ENCODE measurements around the gene HEATR5A. TPM values are rescaled to one million over a fixed set of nuclear protein-coding genes. Genes with fewer than 3 reads are reported as not detected.
"Not testable (repeated sequence)": the region's sequence is repeated elsewhere in the genome, so short reads cannot be mapped to it uniquely, and the experiment has no call there.

Gene HEATR5A
- polyA plus RNA-seq, 1 donor (not counting 4 experiments of a cell fraction or from before 2014, with no cell fraction given) = 16.7 TPM

DNA sequence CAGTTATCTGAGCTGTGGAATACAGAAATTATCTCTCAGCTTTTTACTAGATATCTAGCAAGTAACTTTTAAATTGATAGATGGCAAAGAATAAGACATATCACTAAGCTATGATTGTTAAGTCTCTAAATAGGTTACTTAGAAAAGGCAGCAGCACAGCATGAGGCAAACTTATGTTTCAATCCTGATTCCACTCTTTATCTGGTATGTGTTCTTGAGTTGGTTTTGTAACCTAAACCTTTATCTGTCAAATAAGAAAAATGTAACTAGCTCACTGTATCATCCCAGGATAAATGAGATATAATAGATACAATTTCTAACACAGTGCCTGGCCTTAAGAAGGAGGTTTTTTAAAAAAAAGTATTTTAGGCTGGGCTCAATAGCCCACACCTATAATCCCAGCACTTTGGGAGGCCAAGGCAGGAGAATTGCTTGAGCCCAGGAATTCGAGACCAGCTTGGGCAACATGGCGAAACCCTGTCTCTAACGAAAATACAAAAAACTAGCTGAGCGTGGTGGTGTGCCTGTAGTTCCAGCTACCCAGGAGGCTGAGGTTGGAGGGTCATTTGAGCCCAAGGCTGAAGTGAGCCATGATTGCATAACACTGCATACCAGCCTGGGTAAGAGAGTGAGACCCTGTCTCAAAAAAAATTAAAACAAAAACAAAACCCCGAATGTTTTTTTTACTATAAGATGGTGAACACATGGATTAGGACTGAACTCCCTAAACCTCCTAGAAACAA lies 56.8 kb downstream of the HEATR5A start:
- H3K9ac ChIP-seq (ENCODE audit: control insufficient read depth, extremely low read depth, insufficient read depth, low read length) = no peak overlapping the region
- no peak overlapping the region for H2AFZ ChIP-seq (ENCODE audit: control insufficient read depth, low read length)
- dilution Hi-C loops (cut with MboI; ENCODE audit: extremely low pct_ligation_motif_present, low sequenced_read_pairs) = no loop called here
- TF ChIP-seq, protein P1, sequence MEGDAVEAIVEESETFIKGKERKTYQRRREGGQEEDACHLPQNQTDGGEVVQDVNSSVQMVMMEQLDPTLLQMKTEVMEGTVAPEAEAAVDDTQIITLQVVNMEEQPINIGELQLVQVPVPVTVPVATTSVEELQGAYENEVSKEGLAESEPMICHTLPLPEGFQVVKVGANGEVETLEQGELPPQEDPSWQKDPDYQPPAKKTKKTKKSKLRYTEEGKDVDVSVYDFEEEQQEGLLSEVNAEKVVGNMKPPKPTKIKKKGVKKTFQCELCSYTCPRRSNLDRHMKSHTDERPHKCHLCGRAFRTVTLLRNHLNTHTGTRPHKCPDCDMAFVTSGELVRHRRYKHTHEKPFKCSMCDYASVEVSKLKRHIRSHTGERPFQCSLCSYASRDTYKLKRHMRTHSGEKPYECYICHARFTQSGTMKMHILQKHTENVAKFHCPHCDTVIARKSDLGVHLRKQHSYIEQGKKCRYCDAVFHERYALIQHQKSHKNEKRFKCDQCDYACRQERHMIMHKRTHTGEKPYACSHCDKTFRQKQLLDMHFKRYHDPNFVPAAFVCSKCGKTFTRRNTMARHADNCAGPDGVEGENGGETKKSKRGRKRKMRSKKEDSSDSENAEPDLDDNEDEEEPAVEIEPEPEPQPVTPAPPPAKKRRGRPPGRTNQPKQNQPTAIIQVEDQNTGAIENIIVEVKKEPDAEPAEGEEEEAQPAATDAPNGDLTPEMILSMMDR (optimal IDR thresholded peaks at IDR 0.05 in 1 of 3, IDR thresholded peaks at IDR 0.05 in 1 of 3, conservative IDR thresholded peaks at IDR 0.05 in 1 of 3; ENCODE audit: extremely low read depth in 1 of 3, insufficient read depth in 2 of 3, low read length in 3 of 3) = no peak
- TF ChIP-seq EZH2 (IDR thresholded peaks at IDR 0.05; ENCODE audit: low read length) = no peak
- DNase-seq (ENCODE audit: low read depth, low spot score) (no peak), FAIRE-seq (no peak)
- no peaks in the 10 kb centered on the region for H3K9me3 ChIP-seq (ENCODE audit: control insufficient read depth, low read depth, low read length)
- no peak overlapping the region for H3K27ac ChIP-seq (ENCODE audit: control insufficient read depth, insufficient read depth, low read length)
- H3K4me1 ChIP-seq (ENCODE audit: control insufficient read depth, extremely low read depth, insufficient read depth, low read length) = peaks cover 14% of the 10 kb centered on the region
- no peaks in the 10 kb centered on the region for H3K9me1 ChIP-seq (ENCODE audit: control insufficient read depth, extremely low read depth, insufficient read depth, low read length)
- peaks cover 0 to 2% of the 10 kb centered on the region in 2 experiments for H3K36me3 ChIP-seq (ENCODE audit: control insufficient read depth in 2 of 2, extremely low read depth in 1 of 2, insufficient read depth in 2 of 2, low read length in 2 of 2)
- H3K4me2 ChIP-seq (ENCODE audit: control insufficient read depth, extremely low read depth, insufficient read depth, low read depth, low read length) = no peak overlapping the region
- H3K79me2 ChIP-seq (ENCODE audit: control insufficient read depth, insufficient read depth, low read length) = no peaks in the 10 kb centered on the region
- no peak overlapping the region for H3K4me3 ChIP-seq (ENCODE audit: control insufficient read depth in 2 of 3, extremely low read depth in 1 of 3, insufficient read depth in 2 of 3, low read depth in 1 of 3, low read length in 3 of 3)
- H3K27me3 ChIP-seq (ENCODE audit: control insufficient read depth, extremely low read depth, insufficient read depth, low read length) = no peaks in the 10 kb centered on the region
- H4K20me1 ChIP-seq (ENCODE audit: control insufficient read depth, extremely low read depth, insufficient read depth, low read length) = no peaks in the 10 kb centered on the region

DNA sequence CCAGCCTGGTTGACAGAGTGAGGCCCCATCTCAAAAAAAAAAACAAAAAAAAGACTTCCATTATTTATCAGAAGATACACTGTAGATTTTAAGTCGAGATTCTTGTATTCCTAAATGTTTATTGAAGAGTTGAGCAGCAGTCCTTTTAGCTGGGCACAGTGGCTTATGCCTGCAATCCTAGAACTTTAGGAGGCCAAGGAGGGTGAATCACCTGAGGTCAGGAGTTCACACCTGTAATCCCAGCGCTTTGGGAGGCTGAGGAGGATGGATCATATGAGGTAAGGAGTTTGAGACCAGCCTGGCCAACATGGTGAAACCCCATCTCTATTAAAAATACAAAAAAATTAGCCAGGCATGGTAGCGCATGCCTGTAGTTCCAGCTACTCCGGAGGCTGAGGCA lies 57.6 kb downstream of the HEATR5A start:
- Histone ChIP-seq H3K36me3 (ENCODE audit: control insufficient read depth in 2 of 2, extremely low read depth in 1 of 2, insufficient read depth in 2 of 2, low read length in 2 of 2) (no peaks in the 10 kb centered on the region), H3K4me1 (ENCODE audit: control insufficient read depth, extremely low read depth, insufficient read depth, low read length) (peaks cover 14% of the 10 kb centered on the region), H3K9me3 (ENCODE audit: control insufficient read depth, low read depth, low read length) (no peaks in the 10 kb centered on the region), H3K79me2 (ENCODE audit: control insufficient read depth, insufficient read depth, low read length) (no peaks in the 10 kb centered on the region), H3K4me3 (ENCODE audit: control insufficient read depth in 2 of 3, extremely low read depth in 1 of 3, insufficient read depth in 2 of 3, low read depth in 1 of 3, low read length in 3 of 3) (no peak overlapping the region), H3K9ac (ENCODE audit: control insufficient read depth, extremely low read depth, insufficient read depth, low read length) (no peak overlapping the region), H3K9me1 (ENCODE audit: control insufficient read depth, extremely low read depth, insufficient read depth, low read length) (no peaks in the 10 kb centered on the region), H4K20me1 (ENCODE audit: control insufficient read depth, extremely low read depth, insufficient read depth, low read length) (no peaks in the 10 kb centered on the region), H3K27me3 (ENCODE audit: control insufficient read depth, extremely low read depth, insufficient read depth, low read length) (no peaks in the 10 kb centered on the region), H2AFZ (ENCODE audit: control insufficient read depth, low read length) (no peak overlapping the region), H3K4me2 (ENCODE audit: control insufficient read depth, extremely low read depth, insufficient read depth, low read depth, low read length) (no peak overlapping the region), H3K27ac (ENCODE audit: control insufficient read depth, insufficient read depth, low read length) (no peak overlapping the region)
- dilution Hi-C loops (cut with MboI; ENCODE audit: extremely low pct_ligation_motif_present, low sequenced_read_pairs) = no loop called here
- TF ChIP-seq EZH2 (IDR thresholded peaks at IDR 0.05; ENCODE audit: low read length) = no peak
- TF ChIP-seq, protein P1 (optimal IDR thresholded peaks at IDR 0.05 in 1 of 3, IDR thresholded peaks at IDR 0.05 in 1 of 3, conservative IDR thresholded peaks at IDR 0.05 in 1 of 3; ENCODE audit: extremely low read depth in 1 of 3, insufficient read depth in 2 of 3, low read length in 3 of 3) = no peak
- FAIRE-seq (no peak), DNase-seq (ENCODE audit: low read depth, low spot score) (no peak)

DNA sequence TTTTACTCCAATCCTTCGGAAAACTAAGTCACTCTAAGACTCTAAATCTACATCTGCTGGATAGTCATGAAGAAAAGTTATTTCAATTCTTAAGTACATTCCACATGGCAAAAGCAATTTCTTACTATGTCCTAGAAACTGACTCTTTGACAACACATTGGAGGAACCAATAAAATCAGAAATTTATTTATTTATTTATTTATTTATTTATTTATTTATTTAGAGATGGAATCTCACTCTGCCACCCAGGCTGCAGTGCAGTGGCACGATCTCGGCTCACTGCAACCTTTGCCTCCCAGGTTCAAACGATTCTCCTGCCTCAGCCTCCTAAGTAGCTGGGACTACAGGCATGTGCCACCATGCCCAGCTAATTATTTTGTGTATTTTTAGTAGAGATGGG lies 58.6 kb downstream of the HEATR5A start:
- H3K27me3 ChIP-seq (ENCODE audit: control insufficient read depth, extremely low read depth, insufficient read depth, low read length); H3K36me3 ChIP-seq (ENCODE audit: control insufficient read depth in 2 of 2, extremely low read depth in 1 of 2, insufficient read depth in 2 of 2, low read length in 2 of 2); FAIRE-seq; H3K79me2 ChIP-seq (ENCODE audit: control insufficient read depth, insufficient read depth, low read length); DNase-seq (ENCODE audit: low read depth, low spot score); H2AFZ ChIP-seq (ENCODE audit: control insufficient read depth, low read length); H3K4me3 ChIP-seq (ENCODE audit: control insufficient read depth in 2 of 3, extremely low read depth in 1 of 3, insufficient read depth in 2 of 3, low read depth in 1 of 3, low read length in 3 of 3); H3K9ac ChIP-seq (ENCODE audit: control insufficient read depth, extremely low read depth, insufficient read depth, low read length); dilution Hi-C loops (cut with MboI; ENCODE audit: extremely low pct_ligation_motif_present, low sequenced_read_pairs); H3K9me3 ChIP-seq (ENCODE audit: control insufficient read depth, low read depth, low read length); H3K9me1 ChIP-seq (ENCODE audit: control insufficient read depth, extremely low read depth, insufficient read depth, low read length); H4K20me1 ChIP-seq (ENCODE audit: control insufficient read depth, extremely low read depth, insufficient read depth, low read length): not testable (repeated sequence)
- Histone ChIP-seq H3K4me1 (ENCODE audit: control insufficient read depth, extremely low read depth, insufficient read depth, low read length) (peaks cover 14% of the 10 kb centered on the region), H3K27ac (ENCODE audit: control insufficient read depth, insufficient read depth, low read length) (peak overlapping the region; percentile 61), H3K4me2 (ENCODE audit: control insufficient read depth, extremely low read depth, insufficient read depth, low read depth, low read length) (peak overlapping the region; percentile 56)

Measured in keratinocyte (primary cell).